Lower leg skin (tissue), 4 donors: ENCODE measurements around the gene RBFOX2. TPM values are rescaled to one million over a fixed set of nuclear protein-coding genes. Genes with fewer than 3 reads are reported as not detected.

Experiments used
- DNase-seq, 2 donors: peaks; one replicate each; pipeline ENCODE4 v3.0.0-alpha.2; 2019; ENCODE audit warnings: low spot score in 2 of 2
- H3K4me3 ChIP-seq: fragments of 200-600 bp; sonication (generic); 2 replicates; pipeline ENCODE4 v1.5.1; 2017; ENCODE audit warnings: mild to moderate bottlenecking, low read depth; ENCODE audit not compliant: poor library complexity, severe bottlenecking
- POLR2A ChIP-seq, 2 donors: fragments of 450-650 bp; IDR thresholded peaks; one replicate each; pipeline ENCODE4 v1.6.1; 2016 to 2017; ENCODE audit warnings: antibody characterized with exemption in 2 of 2, mild to moderate bottlenecking in 1 of 2, moderate library complexity in 1 of 2
- WGBS, 2 donors: methylation state at CpG; one replicate each; pipeline ENCODE4 v1.1.5; 2018; 5-methylcytosine and 5-hydroxymethylcytosine counted together
- intact Hi-C: fragments of 100-400 bp; cut with DNase I; formaldehyde crosslinking; loops from one replicate; pipeline ENCODE4 v1.15.0; 2023; ENCODE audit warnings: low total_unique reads
- total RNA-seq, 4 donors: library from RNA; depleted of rRNA; stranded (reverse); fragments of >200 nt; gene quantifications; one replicate each; pipeline ENCODE4 v1.1.0, GENCODE V29; 2016
- TF ChIP-seq, protein P1 (sequence below), 3 donors: fragments of 450-650 bp; IDR thresholded peaks; one replicate each; pipeline ENCODE4 v1.5.1; 2016; ENCODE audit warnings: antibody characterized with exemption in 3 of 3, mild to moderate bottlenecking in 3 of 3, moderate library complexity in 2 of 3

Gene RBFOX2
- total RNA-seq, 4 donors from 2014 or later: 40.9 to 56.5 (median 51.1) TPM

DNA sequence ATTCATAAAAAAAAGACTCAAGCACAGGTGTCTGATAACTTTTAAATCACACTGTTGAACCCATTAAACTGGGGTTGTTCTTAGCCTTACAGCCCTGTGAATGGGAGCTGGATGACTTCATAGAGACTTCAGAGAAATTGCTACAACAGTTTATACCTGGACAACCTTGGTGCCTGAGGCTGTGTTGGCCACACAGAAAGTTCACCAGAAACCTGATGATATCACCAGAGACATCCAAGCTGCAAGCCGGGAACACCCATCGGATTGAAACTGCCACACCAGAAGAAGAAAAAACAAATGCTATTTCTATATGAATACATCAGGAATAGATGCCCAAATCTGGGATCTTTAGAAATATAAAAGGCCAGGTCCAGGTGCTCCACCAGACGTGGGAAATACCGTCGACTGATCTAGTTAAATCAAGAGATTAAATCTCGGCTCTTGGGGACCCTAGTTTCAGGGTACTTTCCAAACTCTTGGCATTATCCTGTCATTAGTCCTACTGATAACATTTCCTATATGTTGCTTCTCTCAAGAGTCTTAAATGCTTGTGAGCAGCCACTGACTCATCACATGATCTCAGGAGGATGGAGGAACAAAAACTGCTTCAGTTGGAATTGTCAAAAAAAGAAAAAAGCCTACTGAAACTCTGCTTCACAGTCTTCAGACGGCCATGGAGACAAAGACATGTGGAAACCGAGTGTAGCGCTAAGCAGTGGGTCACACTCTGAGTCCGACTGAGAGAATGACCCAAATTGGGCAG lies 339.5 kb downstream of the RBFOX2 start:
- TF ChIP-seq POLR2A (IDR thresholded peaks at IDR 0.05): no peak
- TF ChIP-seq, protein P1, sequence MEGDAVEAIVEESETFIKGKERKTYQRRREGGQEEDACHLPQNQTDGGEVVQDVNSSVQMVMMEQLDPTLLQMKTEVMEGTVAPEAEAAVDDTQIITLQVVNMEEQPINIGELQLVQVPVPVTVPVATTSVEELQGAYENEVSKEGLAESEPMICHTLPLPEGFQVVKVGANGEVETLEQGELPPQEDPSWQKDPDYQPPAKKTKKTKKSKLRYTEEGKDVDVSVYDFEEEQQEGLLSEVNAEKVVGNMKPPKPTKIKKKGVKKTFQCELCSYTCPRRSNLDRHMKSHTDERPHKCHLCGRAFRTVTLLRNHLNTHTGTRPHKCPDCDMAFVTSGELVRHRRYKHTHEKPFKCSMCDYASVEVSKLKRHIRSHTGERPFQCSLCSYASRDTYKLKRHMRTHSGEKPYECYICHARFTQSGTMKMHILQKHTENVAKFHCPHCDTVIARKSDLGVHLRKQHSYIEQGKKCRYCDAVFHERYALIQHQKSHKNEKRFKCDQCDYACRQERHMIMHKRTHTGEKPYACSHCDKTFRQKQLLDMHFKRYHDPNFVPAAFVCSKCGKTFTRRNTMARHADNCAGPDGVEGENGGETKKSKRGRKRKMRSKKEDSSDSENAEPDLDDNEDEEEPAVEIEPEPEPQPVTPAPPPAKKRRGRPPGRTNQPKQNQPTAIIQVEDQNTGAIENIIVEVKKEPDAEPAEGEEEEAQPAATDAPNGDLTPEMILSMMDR (IDR thresholded peaks at IDR 0.05): no peak
- no peak overlapping the region for H3K4me3 ChIP-seq
- intact Hi-C loops: no loop called here
- no peak for DNase-seq
- WGBS, 2 donors: 61 to 69% methylated on average over 10 of the region's 10 CpGs

Other genes starting within 250 kb of the RBFOX2 start
- 10 to 100 TPM; 29.5 to 55.9 (median 39.6) TPM for gene APOL3, start 131.9 kb upstream of the RBFOX2 start, total RNA-seq
- gene APOL4, start 173.0 kb upstream of the RBFOX2 start, total RNA-seq: 1 to 10 TPM; 3.3 to 5.4 (median 4.1) TPM
- gene APOL2, start 210.7 kb upstream of the RBFOX2 start, total RNA-seq: 10 to 100 TPM; 14.2 to 24.8 (median 20.0) TPM
- 1 to 10 TPM in 2 of 4 donors, under 1 TPM in 2; 0.46 to 4.1 (median 2.0) TPM for gene APOL1, start 224.3 kb upstream of the RBFOX2 start, total RNA-seq